Stimulated activated naive CD8-positive, alpha-beta T cell treated with anti-CD3 and anti-CD28 coated beads, Interleukin-15, Interleukin-2, amounts not matched to agents 100 ng/mL and 50 ng/mL, for 24 hours (primary cell): ENCODE data around the gene EGLN3.

Experiments
- H3K27ac Mint-ChIP-seq: one replicate; pipeline ENCODE4 v1.8.0; 2021; ENCODE audit warnings: mild to moderate bottlenecking, mixed read lengths
- H3K27me3 Mint-ChIP-seq: one replicate; pipeline ENCODE4 v1.8.0; 2021; ENCODE audit warnings: mixed read lengths
- H3K36me3 Mint-ChIP-seq: one replicate; pipeline ENCODE4 v1.8.0; 2021; ENCODE audit warnings: low read depth, mixed read lengths
- H3K4me1 Mint-ChIP-seq: one replicate; pipeline ENCODE4 v1.8.0; 2021; ENCODE audit warnings: low read depth, mixed read lengths
- H3K4me3 Mint-ChIP-seq: one replicate; pipeline ENCODE4 v1.8.0; 2021; ENCODE audit warnings: mild to moderate bottlenecking, mixed read lengths
- H3K9me3 Mint-ChIP-seq: one replicate; pipeline ENCODE4 v1.8.0; 2021; ENCODE audit warnings: mixed read lengths

Gene EGLN3

GRCh38 chr14:33899723-33900341, 51.0 kb downstream of the EGLN3 start:
- no peak overlapping the region for H3K27ac Mint-ChIP-seq
- H3K36me3 Mint-ChIP-seq: no peaks in the 10 kb centered on the region
- H3K4me3 Mint-ChIP-seq: no peak overlapping the region
- H3K4me1 Mint-ChIP-seq: no peaks in the 10 kb centered on the region
- H3K27me3 Mint-ChIP-seq: no peaks in the 10 kb centered on the region
- peaks cover 7% of the 10 kb centered on the region for H3K9me3 Mint-ChIP-seq

- H3K36me3 Mint-ChIP-seq: no peaks in the 10 kb centered on the region
- H3K4me1 Mint-ChIP-seq: no peaks in the 10 kb centered on the region
- H3K9me3 Mint-ChIP-seq: peaks cover 15% of the 10 kb centered on the region
- no peak overlapping the region for H3K4me3 Mint-ChIP-seq
- H3K27ac Mint-ChIP-seq: no peak overlapping the region
- H3K27me3 Mint-ChIP-seq: no peaks in the 10 kb centered on the region
Measured at GRCh38 chr14:33897878-33898535, 52.9 kb downstream of the EGLN3 start.

GRCh38 chr14:33897382-33897781, 53.5 kb downstream of the EGLN3 start:
- no peaks in the 10 kb centered on the region for H3K36me3 Mint-ChIP-seq
- H3K4me3 Mint-ChIP-seq: no peak overlapping the region
- H3K9me3 Mint-ChIP-seq: peaks cover 15% of the 10 kb centered on the region
- no peaks in the 10 kb centered on the region for H3K4me1 Mint-ChIP-seq
- H3K27me3 Mint-ChIP-seq: no peaks in the 10 kb centered on the region
- H3K27ac Mint-ChIP-seq: no peak overlapping the region

GRCh38 chr14:33894339-33894738, 56.5 kb downstream of the EGLN3 start:
- Mint-ChIP-seq H3K36me3 (no peaks in the 10 kb centered on the region), H3K27ac (no peak overlapping the region), H3K4me1 (no peaks in the 10 kb centered on the region), H3K9me3 (peaks cover 31% of the 10 kb centered on the region), H3K27me3 (no peaks in the 10 kb centered on the region), H3K4me3 (no peak overlapping the region)

GRCh38 chr14:33891700-33892099, 59.2 kb downstream of the EGLN3 start:
- no peak overlapping the region for H3K4me3 Mint-ChIP-seq
- no peaks in the 10 kb centered on the region for H3K27me3 Mint-ChIP-seq
- H3K36me3 Mint-ChIP-seq: no peaks in the 10 kb centered on the region
- H3K9me3 Mint-ChIP-seq: peaks cover 46% of the 10 kb centered on the region
- no peak overlapping the region for H3K27ac Mint-ChIP-seq
- no peaks in the 10 kb centered on the region for H3K4me1 Mint-ChIP-seq

GRCh38 chr14:33884916-33885315, 66.0 kb downstream of the EGLN3 start:
- no peaks in the 10 kb centered on the region for H3K27me3 Mint-ChIP-seq
- no peak overlapping the region for H3K27ac Mint-ChIP-seq
- H3K4me1 Mint-ChIP-seq: peaks cover 1% of the 10 kb centered on the region
- no peaks in the 10 kb centered on the region for H3K36me3 Mint-ChIP-seq
- H3K4me3 Mint-ChIP-seq: no peak overlapping the region
- peaks cover 21% of the 10 kb centered on the region for H3K9me3 Mint-ChIP-seq

GRCh38 chr14:33880330-33880729, 70.5 kb downstream of the EGLN3 start:
- H3K36me3 Mint-ChIP-seq: peaks cover 7% of the 10 kb centered on the region
- peaks cover 7% of the 10 kb centered on the region for H3K4me1 Mint-ChIP-seq
- no peak overlapping the region for H3K27ac Mint-ChIP-seq
- no peak overlapping the region for H3K4me3 Mint-ChIP-seq
- peaks cover 22% of the 10 kb centered on the region for H3K9me3 Mint-ChIP-seq
- H3K27me3 Mint-ChIP-seq: no peaks in the 10 kb centered on the region

- peaks cover 7% of the 10 kb centered on the region for H3K36me3 Mint-ChIP-seq
- H3K27me3 Mint-ChIP-seq: no peaks in the 10 kb centered on the region
- H3K27ac Mint-ChIP-seq: no peak overlapping the region
- peaks cover 25% of the 10 kb centered on the region for H3K9me3 Mint-ChIP-seq
- no peak overlapping the region for H3K4me3 Mint-ChIP-seq
- peaks cover 7% of the 10 kb centered on the region for H3K4me1 Mint-ChIP-seq
Measured at GRCh38 chr14:33879684-33880286, 71.1 kb downstream of the EGLN3 start.

- H3K4me1 Mint-ChIP-seq: peaks cover 7% of the 10 kb centered on the region
- H3K27ac Mint-ChIP-seq: no peak overlapping the region
- H3K9me3 Mint-ChIP-seq: peaks cover 39% of the 10 kb centered on the region
- H3K27me3 Mint-ChIP-seq: no peaks in the 10 kb centered on the region
- H3K4me3 Mint-ChIP-seq: no peak overlapping the region
- H3K36me3 Mint-ChIP-seq: peaks cover 7% of the 10 kb centered on the region
Measured at GRCh38 chr14:33876274-33876673, 74.6 kb downstream of the EGLN3 start.
